Stimulated activated CD8-positive, alpha-beta memory T cell treated with anti-CD3 and anti-CD28 coated beads, Interleukin-15, amount 100 ng/mL, for 1 hour (primary cell): ENCODE data around the gene HDAC5.
A peak's percentile ranks its signal among the peaks of the same experiment; 100 is the strongest.

Experiments used
- DNase-seq: peaks from one replicate; pipeline ENCODE4 v3.0.0-alpha.2; 2020; ENCODE audit warnings: low read depth

HDAC5 gene

DNA sequence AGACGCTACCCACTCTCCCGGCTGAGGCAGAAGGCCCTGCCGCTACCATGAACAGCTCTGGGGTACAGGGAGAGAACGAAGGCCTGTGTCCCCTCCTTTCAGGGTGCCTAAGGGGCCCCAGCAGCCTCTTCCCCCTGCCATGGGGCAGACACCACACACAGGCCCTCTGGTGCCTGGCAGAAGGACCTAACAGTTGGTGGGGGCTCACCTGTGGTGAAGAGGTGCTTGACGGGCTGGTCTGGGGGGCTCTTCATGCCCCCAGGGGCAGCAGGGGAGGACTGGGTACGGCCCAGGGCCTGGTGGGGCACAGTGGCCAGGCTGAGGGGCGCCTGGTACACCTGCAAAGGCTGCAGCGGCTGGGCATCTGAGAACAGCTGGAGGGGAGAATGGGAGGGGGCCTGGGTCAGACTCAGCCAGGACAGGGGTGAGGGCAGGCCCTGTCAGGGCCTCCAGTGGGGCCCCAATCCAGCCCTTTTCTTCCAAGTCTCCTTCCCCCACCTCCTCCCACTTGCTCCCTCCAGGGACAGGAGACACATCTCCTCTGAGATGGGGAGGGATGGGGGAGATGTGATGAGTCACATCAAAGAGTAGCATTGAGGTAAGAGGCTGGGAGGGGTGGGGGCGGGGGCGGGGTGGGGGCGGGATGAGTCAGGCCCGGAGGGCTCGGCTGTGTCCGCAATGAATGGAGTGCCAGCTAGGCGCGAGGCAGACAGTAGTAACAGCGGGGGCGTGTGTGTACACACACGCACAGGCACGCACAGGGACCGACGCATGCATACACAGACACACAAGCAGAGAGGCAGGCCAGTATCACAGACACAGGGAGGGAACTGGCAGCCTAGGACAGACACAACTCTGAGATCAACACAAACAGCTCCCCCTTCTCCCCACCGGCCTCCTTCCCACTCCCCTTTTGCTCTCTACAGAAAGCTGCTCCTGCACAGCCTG is 36.8 kb downstream of the HDAC5 start:
- DNase-seq: no peak

GRCh38 chr17:44085908-44086307 is 37.5 kb downstream of the HDAC5 start:
- no peak for DNase-seq

DNA sequence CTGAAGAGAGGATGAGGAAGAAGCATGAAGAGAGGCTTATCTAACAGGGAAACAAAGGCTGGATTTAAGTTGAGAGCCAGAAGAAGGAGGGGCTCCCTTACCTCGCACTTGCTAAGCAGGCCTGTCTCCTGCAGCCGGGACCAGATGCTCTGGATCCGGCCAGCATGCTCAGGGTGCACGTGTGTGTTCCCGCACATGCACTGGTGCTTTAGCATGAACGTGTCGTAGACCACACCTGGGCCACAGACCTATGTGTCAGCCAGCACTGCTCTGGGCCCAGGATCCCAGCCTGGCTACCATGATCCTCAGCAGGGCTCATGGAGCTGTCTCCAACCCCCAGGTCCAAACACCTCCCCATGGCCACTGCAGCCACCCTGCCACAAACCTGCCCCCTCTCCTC is 38.5 kb downstream of the HDAC5 start:
- no peak for DNase-seq

- no peak for DNase-seq
Measured at GRCh38 chr17:44084131-44084538, 39.3 kb downstream of the HDAC5 start.

GRCh38 chr17:44083250-44083849 is 40.1 kb downstream of the HDAC5 start:
- no peak for DNase-seq

DNA sequence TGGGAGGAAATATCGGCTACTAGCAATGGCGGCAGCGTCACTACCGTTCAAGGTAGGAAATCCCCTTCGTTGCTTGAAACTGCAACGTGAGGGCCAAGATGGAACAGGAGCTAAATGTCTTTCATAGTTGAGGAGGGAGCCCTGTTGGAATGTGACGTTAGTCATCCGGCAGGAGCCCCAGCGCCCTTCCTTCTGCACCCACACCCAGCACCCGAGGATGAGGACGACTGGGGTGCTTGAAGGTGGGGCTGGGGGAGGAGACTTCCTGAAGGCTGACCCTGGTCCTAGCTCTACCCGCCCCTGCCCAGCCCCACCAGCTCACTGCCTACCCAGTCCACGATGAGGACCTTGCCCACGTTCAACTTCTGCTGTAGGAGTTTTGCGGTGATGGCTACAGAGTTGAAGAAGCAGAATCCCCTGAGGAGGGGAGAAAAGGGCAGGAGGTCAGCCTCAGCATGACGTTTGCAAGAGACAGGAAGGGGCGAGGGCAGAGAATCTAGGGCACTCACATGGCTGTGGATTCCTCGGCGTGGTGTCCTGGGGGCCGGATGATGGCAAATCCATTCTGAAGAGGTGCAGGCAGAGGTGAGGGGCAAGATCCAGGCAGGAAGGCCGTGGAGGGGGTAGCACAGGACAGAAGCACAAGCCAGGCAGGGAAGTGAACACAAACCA is 41.0 kb downstream of the HDAC5 start:
- no peak for DNase-seq

DNA sequence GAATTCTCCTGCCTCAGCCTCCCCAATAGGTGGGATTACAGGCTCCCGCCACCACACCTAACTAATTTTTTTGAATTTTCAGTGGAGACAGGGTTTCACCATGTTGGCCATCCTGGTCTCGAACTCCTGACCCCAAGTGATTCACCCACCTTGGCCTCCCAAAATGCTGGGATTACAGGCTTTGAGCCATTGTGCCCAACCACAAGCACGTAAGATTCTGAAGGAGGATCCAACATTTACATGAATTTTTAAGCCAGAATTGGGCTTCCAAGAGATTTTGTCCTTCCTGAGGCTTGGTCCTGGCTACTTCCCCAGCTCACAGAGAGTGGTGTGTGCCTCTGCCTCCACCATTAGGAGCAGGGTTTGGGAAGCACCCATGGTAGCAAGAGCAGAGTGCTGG is 41.8 kb downstream of the HDAC5 start:
- no peak for DNase-seq

- no peak for DNase-seq
Measured at GRCh38 chr17:44079877-44080821, 43.3 kb downstream of the HDAC5 start.

DNA sequence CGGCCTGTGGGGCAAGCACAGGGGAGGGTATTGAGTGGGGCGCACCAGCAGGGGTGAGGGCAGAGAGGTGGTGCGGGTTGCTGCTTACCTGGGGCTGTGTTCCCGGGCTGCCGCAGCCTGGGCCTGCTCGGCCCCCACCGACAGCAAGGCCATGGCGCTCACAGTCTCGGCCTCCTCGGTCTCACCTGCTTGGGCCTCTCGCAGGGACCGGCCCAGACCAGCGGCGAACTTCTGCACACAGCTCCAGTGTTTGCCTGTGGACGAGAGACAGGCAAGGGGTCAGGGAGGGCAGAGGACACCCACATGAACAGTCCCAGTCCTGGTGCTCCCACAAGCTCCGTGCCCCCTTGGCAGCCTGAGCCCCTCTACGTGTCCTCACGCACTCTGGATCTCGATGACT is 45.0 kb downstream of the HDAC5 start:
- DNase-seq: no peak

GRCh38 chr17:44077595-44077909 is 45.9 kb downstream of the HDAC5 start:
- no peak for DNase-seq

GRCh38 chr17:44076716-44077594 is 46.5 kb downstream of the HDAC5 start:
- DNase-seq: no peak

GRCh38 chr17:44075598-44076293 is 47.7 kb downstream of the HDAC5 start:
- no peak for DNase-seq

DNA sequence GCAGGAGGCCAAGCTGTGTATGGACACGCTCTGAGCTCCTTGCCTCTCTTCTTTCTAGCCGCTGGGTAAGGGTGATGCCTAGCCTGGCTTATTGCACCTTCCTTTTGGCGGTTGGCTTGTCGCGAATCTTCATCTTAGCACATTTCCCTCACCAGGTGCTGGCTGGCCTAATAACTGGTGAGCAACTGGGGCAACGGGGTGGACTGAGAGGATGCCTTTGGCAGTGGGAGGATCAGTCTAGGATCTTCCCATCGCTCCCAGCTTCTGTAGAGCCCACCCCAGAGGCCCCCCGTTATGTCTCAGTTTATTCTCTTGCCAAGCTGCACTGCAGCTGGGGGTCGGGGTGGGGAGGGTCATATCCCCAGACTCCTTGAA is 48.5 kb downstream of the HDAC5 start:
- DNase-seq: no peak

- no peak for DNase-seq
Measured at GRCh38 chr17:44074231-44074910, 49.1 kb downstream of the HDAC5 start.

DNA sequence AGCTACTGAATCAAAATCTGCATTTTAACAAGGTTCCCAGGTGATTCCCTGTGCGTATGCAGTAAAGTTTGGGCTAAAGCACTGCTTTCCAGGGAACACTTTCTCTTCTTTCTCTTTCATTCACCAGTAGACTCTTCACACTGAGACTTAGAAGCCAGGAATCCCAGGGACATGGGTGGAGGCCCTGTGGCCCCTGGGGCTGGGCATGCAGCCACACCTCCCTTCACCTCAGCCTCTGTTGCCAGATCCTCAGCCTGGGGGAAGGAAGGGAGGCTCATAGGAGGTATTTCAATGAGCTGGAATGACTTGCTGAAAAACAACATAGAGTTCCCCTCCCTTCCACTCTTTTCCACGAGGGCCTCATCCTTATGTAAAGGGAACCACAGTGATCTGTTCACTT is 51.7 kb downstream of the HDAC5 start:
- DNase-seq: no peak

GRCh38 chr17:44071198-44071520 is 52.3 kb downstream of the HDAC5 start:
- peak; percentile 33 for DNase-seq

- DNase-seq: peak; percentile 47
Measured at GRCh38 chr17:44070455-44071197, 52.8 kb downstream of the HDAC5 start, which contains the start of gene G6PC3. TSS of gene G6PC3 (plus strand) at chr17:44070735. CDS start at chr17:44070966, 231 bp downstream.

DNA sequence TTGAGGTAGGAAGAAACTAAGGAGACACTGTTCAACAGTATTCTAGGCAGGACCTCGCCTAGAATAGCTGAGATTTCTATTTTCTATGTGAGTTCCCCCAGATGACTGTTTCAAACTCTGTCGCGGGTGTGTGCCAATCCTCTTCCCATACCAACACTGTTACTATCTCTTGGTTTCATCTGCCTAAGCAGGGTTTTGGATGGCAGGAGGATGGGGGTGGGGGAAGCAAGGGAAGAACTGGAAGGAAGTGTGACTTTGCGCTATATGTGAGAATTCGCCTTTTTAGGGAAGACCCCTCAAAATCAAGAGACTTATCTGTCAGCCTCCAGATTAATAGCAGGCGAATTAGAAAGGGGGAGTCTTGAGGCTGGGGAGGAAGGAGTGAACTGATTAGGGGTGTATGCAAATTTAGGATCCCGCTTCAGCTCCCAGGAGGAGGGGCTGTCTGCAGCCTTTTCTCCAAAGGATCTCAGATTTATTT is 53.4 kb downstream of the HDAC5 start:
- no peak for DNase-seq

DNA sequence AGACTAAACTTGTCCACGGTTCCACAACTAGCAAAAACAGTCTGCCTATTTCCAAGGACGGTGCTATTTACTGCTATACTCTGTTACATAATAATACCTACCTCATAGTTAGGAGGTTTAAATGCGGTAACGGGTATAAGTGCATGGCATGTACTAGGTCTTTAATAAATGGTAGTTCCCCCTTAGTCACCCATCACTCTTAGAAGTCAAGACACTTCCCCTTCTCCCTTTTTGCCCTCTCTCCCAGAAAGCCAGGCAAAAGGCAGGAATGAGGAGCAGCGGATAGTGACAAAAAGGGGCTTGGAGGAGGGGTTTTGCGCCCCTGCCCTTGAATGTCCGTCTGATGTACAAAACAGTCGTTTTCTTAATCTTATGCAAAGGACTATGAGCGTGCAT is 55.9 kb downstream of the HDAC5 start:
- DNase-seq: no peak
